Mammary epithelial cell (primary cell): Measurements from ENCODE around the gene SEPTIN11.

ENCODE experiments used
- CTCF ChIP-seq, 2 donors: IDR thresholded peaks in 1 of 2; conservative IDR thresholded peaks in 1 of 2; 2 replicates each; pipeline ENCODE4 v1.5.1; 2011 to 2012; ENCODE audit warnings: inconsistent platforms in 2 of 2, low read length in 2 of 2, mild to moderate bottlenecking in 2 of 2, control low read depth in 1 of 2, low read depth in 1 of 2; ENCODE audit not compliant: insufficient read depth in 1 of 2; ENCODE audit errors: extremely low read depth in 1 of 2
- EZH2 ChIP-seq: IDR thresholded peaks from 2 replicates; pipeline ENCODE4 v1.6.1; 2012; ENCODE audit warnings: low read length, inconsistent platforms, borderline replicate concordance

GRCh38 chr4:76968937-76969336 lies 19.4 kb downstream of the SEPTIN11 start:
- TF ChIP-seq CTCF (conservative IDR thresholded peaks at IDR 0.05 in 1 of 2, IDR thresholded peaks at IDR 0.05 in 1 of 2; ENCODE audit: extremely low read depth in 1 of 2, insufficient read depth in 1 of 2, low read depth in 1 of 2, low read length in 2 of 2) (no peak), EZH2 (no peak)
